Loucy (cell line): Measurements from ENCODE around the gene POU2F2.

Experiments
- H2AFZ ChIP-seq: fragments of 200-600 bp; sonication (generic); 2 replicates; pipeline ENCODE4 v1.6.0; 2016; ENCODE audit warnings: antibody characterized with exemption, mild to moderate bottlenecking, low read length, moderate library complexity
- H3F3A ChIP-seq: fragments of 200-600 bp; 2 replicates; pipeline ENCODE4 v1.6.0; 2016; ENCODE audit warnings: antibody characterized with exemption, low read depth, mild to moderate bottlenecking
- H3K27me3 ChIP-seq: fragments of 200-600 bp; sonication (generic); 2 replicates; pipeline ENCODE4 v1.6.1; 2014; ENCODE audit warnings: low read length, mild to moderate bottlenecking; ENCODE audit not compliant: insufficient read depth, poor library complexity, severe bottlenecking
- H3K36me3 ChIP-seq: fragments of 200-600 bp; sonication (generic); 2 replicates; pipeline ENCODE4 v1.6.1; 2016; ENCODE audit warnings: low read length; ENCODE audit not compliant: insufficient read depth
- H3K4me1 ChIP-seq: fragments of 200-600 bp; sonication (generic); 2 replicates; pipeline ENCODE4 v1.5.1; 2014; ENCODE audit warnings: low read length, mild to moderate bottlenecking; ENCODE audit not compliant: insufficient read depth, poor library complexity, severe bottlenecking
- H3K4me2 ChIP-seq: fragments of 200-600 bp; sonication (generic); 2 replicates; pipeline ENCODE4 v1.6.0; 2014; ENCODE audit warnings: antibody characterized with exemption, low read length, low read depth, mild to moderate bottlenecking; ENCODE audit not compliant: poor library complexity, severe bottlenecking
- H3K4me3 ChIP-seq: fragments of 200-600 bp; sonication (generic); 2 replicates; pipeline ENCODE4 v1.5.1; 2014; ENCODE audit warnings: low read length, mild to moderate bottlenecking, mixed read lengths; ENCODE audit not compliant: poor library complexity, severe bottlenecking
- H3K79me2 ChIP-seq: fragments of 200-600 bp; sonication (generic); 2 replicates; pipeline ENCODE4 v1.6.1; 2014; ENCODE audit warnings: low read length; ENCODE audit not compliant: insufficient read depth
- H3K9ac ChIP-seq: fragments of 200-600 bp; sonication (generic); 2 replicates; pipeline ENCODE4 v1.6.0; 2014; ENCODE audit warnings: mild to moderate bottlenecking, low read depth, low read length, moderate library complexity; ENCODE audit not compliant: poor library complexity, severe bottlenecking
- H3K9me2 ChIP-seq: fragments of 200-600 bp; sonication (generic); replicated peaks from 2 replicates; pipeline ENCODE4 v1.6.1; 2016; ENCODE audit warnings: low read depth, low read length, mixed read lengths
- H3K9me3 ChIP-seq: fragments of 200-600 bp; sonication (generic); 2 replicates; pipeline ENCODE4 v1.6.1; 2014; ENCODE audit warnings: mild to moderate bottlenecking, antibody characterized with exemption, low read length, low read depth; ENCODE audit not compliant: insufficient read depth
- H4K20me1 ChIP-seq: fragments of 200-600 bp; sonication (generic); 2 replicates; pipeline ENCODE4 v1.6.0; 2014; ENCODE audit warnings: antibody characterized with exemption, low read length, mild to moderate bottlenecking; ENCODE audit not compliant: insufficient read depth, poor library complexity, severe bottlenecking
- CTCF ChIP-seq: fragments of 200-600 bp; sonication (generic); conservative IDR thresholded peaks from 2 replicates; pipeline ENCODE4 v1.5.1; 2014; ENCODE audit warnings: mild to moderate bottlenecking, antibody characterized with exemption, low read length
- EZH2phosphoT487 ChIP-seq: fragments of 200-600 bp; IDR thresholded peaks from 2 replicates; pipeline ENCODE4 v1.6.1; 2018; ENCODE audit warnings: antibody characterized with exemption, mild to moderate bottlenecking, moderate library complexity, borderline replicate concordance

The POU2F2 gene

GRCh38 chr19:42149447-42150202 lies 17.4 kb upstream of the POU2F2 start:
- Histone ChIP-seq H3K79me2 (no peaks in the 10 kb centered on the region), H3K9me3 (no peaks in the 10 kb centered on the region)

DNA sequence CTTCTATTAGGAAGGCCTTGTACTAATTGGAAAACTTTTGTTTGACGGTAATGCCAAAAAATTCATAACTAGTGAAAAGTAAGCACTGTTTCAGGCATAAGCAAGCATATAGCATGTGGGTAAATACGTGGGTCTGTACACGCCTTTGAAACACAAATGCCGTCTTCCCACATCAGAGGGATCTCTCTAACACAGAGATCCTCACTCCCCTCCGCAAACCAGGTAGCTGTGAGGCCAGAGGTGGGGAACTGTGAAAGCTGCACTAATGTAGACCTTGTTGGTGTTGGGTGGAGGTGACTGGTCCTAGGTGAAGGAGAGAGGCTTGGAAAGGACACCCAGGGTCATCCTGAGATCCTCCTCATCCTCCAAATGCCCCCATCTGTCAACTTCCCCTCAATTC lies 16.0 kb upstream of the POU2F2 start:
- Histone ChIP-seq H3K27me3 (no peaks in the 10 kb centered on the region), H3K4me2 (no peak overlapping the region), H2AFZ (no peak overlapping the region), H3K4me1 (no peaks in the 10 kb centered on the region), H3K36me3 (no peaks in the 10 kb centered on the region), H4K20me1 (no peaks in the 10 kb centered on the region), H3K4me3 (no peak overlapping the region), H3K9ac (no peak overlapping the region), H3F3A (no peaks in the 10 kb centered on the region), H3K79me2 (no peaks in the 10 kb centered on the region), H3K9me2 (no peaks in the 10 kb centered on the region), H3K9me3 (no peaks in the 10 kb centered on the region)
- TF ChIP-seq CTCF, result no peak
- no peak for TF ChIP-seq EZH2phosphoT487

More at GRCh38 chr19:42149447-42150202, 17.4 kb upstream of the POU2F2 start:
- Histone ChIP-seq H3K4me2 (no peak overlapping the region), H3K36me3 (no peaks in the 10 kb centered on the region), H3K9me2 (no peaks in the 10 kb centered on the region), H3K4me3 (no peak overlapping the region), H3K4me1 (peaks cover 4% of the 10 kb centered on the region), H3K27me3 (no peaks in the 10 kb centered on the region), H3K9ac (no peak overlapping the region), H3F3A (no peaks in the 10 kb centered on the region), H4K20me1 (no peaks in the 10 kb centered on the region), H2AFZ (no peak overlapping the region)
- TF ChIP-seq EZH2phosphoT487, result no peak
- TF ChIP-seq CTCF, result no peak

- Histone ChIP-seq H2AFZ (no peak overlapping the region), H3K9ac (no peak overlapping the region), H3K27me3 (no peaks in the 10 kb centered on the region), H4K20me1 (no peaks in the 10 kb centered on the region), H3K4me2 (no peak overlapping the region), H3K36me3 (no peaks in the 10 kb centered on the region), H3K4me1 (no peaks in the 10 kb centered on the region), H3F3A (no peaks in the 10 kb centered on the region), H3K9me2 (no peaks in the 10 kb centered on the region), H3K9me3 (no peaks in the 10 kb centered on the region), H3K4me3 (no peak overlapping the region), H3K79me2 (no peaks in the 10 kb centered on the region)
- no peak for TF ChIP-seq CTCF
- TF ChIP-seq EZH2phosphoT487, result no peak
These were observed 11.3 kb upstream of the POU2F2 start for GRCh38 chr19:42143341-42144234.
